GM23248 (cell line): ENCODE data around the gene ELANE.

Experiments
- EZH2 ChIP-seq: fragments of 200-600 bp; sonication (generic); IDR thresholded peaks from 2 replicates; pipeline ENCODE4 v1.6.1; 2018; ENCODE audit warnings: antibody characterized with exemption, mild to moderate bottlenecking; ENCODE audit not compliant: insufficient read depth, poor library complexity, severe bottlenecking
- EZH2phosphoT487 ChIP-seq: fragments of 200-600 bp; sonication (generic); IDR thresholded peaks from 2 replicates; pipeline ENCODE4 v1.6.1; 2018; ENCODE audit warnings: antibody characterized with exemption, moderate library complexity, mild to moderate bottlenecking, low read depth; ENCODE audit not compliant: insufficient read depth

DNA sequence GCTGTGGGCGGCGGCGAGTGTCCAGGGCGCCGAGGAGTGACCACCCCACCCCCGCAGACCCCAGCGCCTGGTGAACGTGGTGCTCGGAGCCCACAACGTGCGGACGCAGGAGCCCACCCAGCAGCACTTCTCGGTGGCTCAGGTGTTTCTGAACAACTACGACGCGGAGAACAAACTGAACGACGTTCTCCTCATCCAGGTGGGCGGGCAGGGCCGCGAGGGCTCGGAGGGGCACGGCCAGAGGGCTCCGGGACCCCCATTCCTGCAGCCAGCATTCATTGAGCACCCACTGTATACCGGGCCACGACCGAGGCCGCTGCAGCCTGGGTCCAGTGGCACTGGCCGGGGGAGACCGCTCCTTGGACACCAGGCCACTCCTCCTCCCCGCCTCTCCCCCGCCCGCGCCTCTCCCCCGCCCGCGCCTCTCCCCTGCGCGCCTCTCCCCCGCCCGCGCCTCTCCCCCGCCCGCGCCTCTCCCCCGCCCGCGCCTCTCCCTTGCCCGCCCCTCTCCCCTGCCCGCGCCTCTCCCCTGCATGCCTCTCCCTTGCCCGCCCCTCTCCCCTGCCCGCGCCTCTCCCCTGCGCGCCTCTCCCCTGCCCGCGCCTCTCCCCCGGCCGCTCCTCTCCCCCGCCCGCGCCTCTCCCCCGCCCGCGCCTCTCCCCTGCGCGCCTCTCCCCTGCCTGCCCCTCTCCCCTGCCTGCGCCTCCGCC lies 8.1 kb upstream of the ELANE start:
- TF ChIP-seq EZH2phosphoT487 (no peak), EZH2 (no peak)
